22Rv1 (cell line): ENCODE results near the gene ABCA7.

Experiments used
- H3K27ac ChIP-seq: fragments of 450-650 bp; 2 replicates; pipeline ENCODE4 v1.5.1; 2017
- CTCF ChIP-seq: fragments of 450-650 bp; IDR thresholded peaks from 2 replicates; pipeline ENCODE4 v1.5.1; 2017; ENCODE audit warnings: mild to moderate bottlenecking
- ZFX ChIP-seq: fragments of 450-650 bp; IDR thresholded peaks from 2 replicates; pipeline ENCODE4 v1.6.1; 2017; ENCODE audit warnings: antibody characterized with exemption, borderline replicate concordance

Gene ABCA7

GRCh38 chr19:1000095-1000494 lies 39.8 kb upstream of the ABCA7 start, which contains the start of gene GRIN3B:
Gene GRIN3B (plus strand): TSS chr19:1000419. CDS start chr19:1000438, 19 bp downstream.
- H3K27ac ChIP-seq = no peak within 1 kb of the TSS
- no peak for TF ChIP-seq ZFX
- TF ChIP-seq CTCF = peak; percentile 83

GRCh38 chr19:1000591-1001537 lies 39.0 kb upstream of the ABCA7 start:
- TF ChIP-seq ZFX (no peak), CTCF (no peak)
- H3K27ac ChIP-seq = no peak overlapping the region

- H3K27ac ChIP-seq = no peak overlapping the region
- TF ChIP-seq ZFX = no peak
- peak; percentile 97 for TF ChIP-seq CTCF
Observed at GRCh38 chr19:1001538-1002166, 38.3 kb upstream of the ABCA7 start.

- TF ChIP-seq ZFX (no peak), CTCF (no peak)
Observed at GRCh38 chr19:1002600-1002999, 37.3 kb upstream of the ABCA7 start.

GRCh38 chr19:1003283-1003682 lies 36.6 kb upstream of the ABCA7 start:
- TF ChIP-seq ZFX (no peak), CTCF (no peak)
- no peak overlapping the region for H3K27ac ChIP-seq

More at GRCh38 chr19:1002600-1002999, 37.3 kb upstream of the ABCA7 start:
- no peak overlapping the region for H3K27ac ChIP-seq

GRCh38 chr19:1004204-1004802 lies 35.6 kb upstream of the ABCA7 start:
- no peak overlapping the region for H3K27ac ChIP-seq
- TF ChIP-seq ZFX (no peak), CTCF (no peak)
